GM21737 (cell line): ENCODE data around the gene UCN3.
"Not testable (repeated sequence)": the region's sequence is repeated elsewhere in the genome, so short reads cannot be mapped to it uniquely, and the experiment has no call there.

Experiments used
- ATAC-seq: cut with Tn5 transposase; IDR thresholded peaks from one replicate; pipeline ENCODE4 v1.9.1; 2021; ENCODE audit warnings: mild to moderate bottlenecking, moderate library complexity; ENCODE audit not compliant: unreplicated experiment

Gene UCN3

GRCh38 chr10:5404208-5405041 lies 39.7 kb downstream of the UCN3 start, which contains the start of gene TUBAL3:
TUBAL3 (minus strand) TSS chr10:5404828; CDS start chr10:5404792, 36 bp downstream.
- no peak for ATAC-seq

- ATAC-seq: no peak
These were observed 42.2 kb downstream of the UCN3 start for GRCh38 chr10:5406918-5407317.

- ATAC-seq: not testable (repeated sequence)
These were observed 46.0 kb downstream of the UCN3 start for GRCh38 chr10:5410787-5411186.

- ATAC-seq: no peak
These were observed 47.1 kb downstream of the UCN3 start for GRCh38 chr10:5411941-5412276.

- peak; percentile 97 for ATAC-seq
These were observed 47.6 kb downstream of the UCN3 start, which contains the start of gene NET1 for GRCh38 chr10:5412277-5412941. NET1 (plus strand) TSS chr10:5412557; CDS start chr10:5412693, 136 bp downstream.

GRCh38 chr10:5413012-5413938 lies 48.5 kb downstream of the UCN3 start:
- no peak for ATAC-seq

GRCh38 chr10:5416981-5417380 lies 52.2 kb downstream of the UCN3 start:
- no peak for ATAC-seq

GRCh38 chr10:5418584-5418983 lies 53.8 kb downstream of the UCN3 start:
- no peak for ATAC-seq

GRCh38 chr10:5419466-5420094 lies 54.8 kb downstream of the UCN3 start:
- ATAC-seq: no peak

GRCh38 chr10:5423771-5424170 lies 59.0 kb downstream of the UCN3 start:
- no peak for ATAC-seq
